HCT116 (cell line): ENCODE measurements around the gene LAMTOR5. TPM values are rescaled to one million over a fixed set of nuclear protein-coding genes. Genes with fewer than 3 reads are reported as not detected.

Experiments used
- ATAC-seq: fragments of 200-7000 bp; cut with Tn5 transposase; 2 replicates; pipeline ENCODE4 v1.9.1; 2020; ENCODE audit warnings: mild to moderate bottlenecking, moderate library complexity
- BruUV-seq: library from RNA; stranded (reverse); fragments of 400-500 nt; replicated peaks from 2 replicates; lab custom pipeline; 2021; lab: Mats Ljungman, UMichigan
- CTCF ChIA-PET: fragments of 300-600 bp; sonication (Branson Sonifier 250); formaldehyde crosslinking; loops from one replicate; lab custom pipeline; 2021; ENCODE audit warnings: antibody characterized with exemption; lab: Charles Lee
- POLR2A ChIA-PET: fragments of 300-600, 350-600 bp; sonication (Branson Sonifier 250); formaldehyde crosslinking; loops from one replicate; lab custom pipeline; 2021; ENCODE audit warnings: antibody characterized with exemption; lab: Charles Lee
- RAD21 ChIA-PET, 2 experiments: fragments of 300-600 bp; sonication (Branson Sonifier 250); formaldehyde crosslinking; loops; one replicate each; lab custom pipeline; 2023; ENCODE audit warnings: low total read pairs in 2 of 2; ENCODE audit not compliant: uncharacterized antibody in 2 of 2, unreplicated experiment in 2 of 2, low non-redundant PET in 1 of 2; lab: Charles Lee
- DNase-seq: peaks from one replicate; pipeline ENCODE4 v3.0.0-alpha.2; 2010; ENCODE audit warnings: low read depth, low spot score
- H2AFZ ChIP-seq: fragments of 200-600 bp; shearing (Covaris generic), sonication (generic); 2 replicates; pipeline ENCODE4 v1.6.1; 2017; ENCODE audit warnings: low read depth, mixed run types, mixed read lengths, antibody characterized with exemption, low read length; ENCODE audit not compliant: poor library complexity, severe bottlenecking
- H3K27ac ChIP-seq: 2 replicates; pipeline ENCODE4 v1.5.1; 2012; ENCODE audit warnings: low read depth, low read length
- H3K27me3 ChIP-seq: fragments of 200-600 bp; sonication (generic); 2 replicates; pipeline ENCODE4 v1.6.1; 2016; ENCODE audit warnings: mixed run types, low read length, mixed read lengths; ENCODE audit not compliant: insufficient read depth
- H3K36me3 ChIP-seq, 2 experiments: fragments of 200-500 bp in 1 of 2; fragments of 200-600 bp in 1 of 2; sonication (Bioruptor generic) in 1 of 2; sonication (generic) in 1 of 2; 2 replicates each; pipeline versions ENCODE4 v1.5.1 to v1.6.1; 2014 to 2016; ENCODE audit warnings: low read length in 2 of 2, inconsistent platforms in 1 of 2, mixed read lengths in 1 of 2, mixed run types in 1 of 2; ENCODE audit not compliant: insufficient read depth in 2 of 2, control insufficient read depth in 1 of 2
- H3K4me1 ChIP-seq, 2 experiments: fragments of 200-600 bp in 1 of 2; sonication (generic) in 1 of 2; 2 replicates each; pipeline versions ENCODE4 v1.5.1 to v1.6.1; 2012 to 2017; ENCODE audit warnings: low read length in 2 of 2, inconsistent platforms in 1 of 2, mild to moderate bottlenecking in 1 of 2, mixed read lengths in 1 of 2, mixed run types in 1 of 2, moderate library complexity in 1 of 2; ENCODE audit not compliant: insufficient read depth in 2 of 2, control insufficient read depth in 1 of 2
- H3K4me2 ChIP-seq: fragments of 200-600 bp; sonication (generic); 2 replicates; pipeline ENCODE4 v1.6.1; 2017; ENCODE audit warnings: mixed run types, low read length, mixed read lengths
- H3K4me3 ChIP-seq, 2 experiments: fragments of 200-600 bp in 1 of 2; sonication (generic) in 1 of 2; replicated peaks in 1 of 2; 2 replicates each; pipeline ENCODE4 v1.5.1; 2011 to 2016; ENCODE audit warnings: low read length in 2 of 2, control low read depth in 1 of 2, low read depth in 1 of 2, mild to moderate bottlenecking in 1 of 2, mixed read lengths in 1 of 2, mixed run types in 1 of 2
- H3K79me2 ChIP-seq: fragments of 200-600 bp; sonication (generic); 2 replicates; pipeline ENCODE4 v1.6.1; 2017; ENCODE audit warnings: mild to moderate bottlenecking, mixed run types, low read length, moderate library complexity, mixed read lengths; ENCODE audit not compliant: insufficient read depth
- H3K9ac ChIP-seq: fragments of 200-600 bp; sonication (generic); 2 replicates; pipeline ENCODE4 v1.6.1; 2016; ENCODE audit warnings: low read length, mixed read lengths
- H3K9me2 ChIP-seq: fragments of 200-600 bp; sonication (generic), shearing (Covaris generic); 2 replicates; pipeline ENCODE4 v1.6.1; 2017; ENCODE audit warnings: mixed run types, mild to moderate bottlenecking, moderate library complexity; ENCODE audit not compliant: insufficient read depth
- H3K9me3 ChIP-seq, 2 experiments: fragments of 200-500 bp in 1 of 2; fragments of 200-600 bp in 1 of 2; sonication (Bioruptor generic) in 1 of 2; sonication (generic) in 1 of 2; 2 replicates each; pipeline ENCODE4 v1.6.1; 2014 to 2017; ENCODE audit warnings: low read length in 2 of 2, mixed read lengths in 2 of 2, inconsistent platforms in 1 of 2, low read depth in 1 of 2, mild to moderate bottlenecking in 1 of 2, mixed run types in 1 of 2, moderate library complexity in 1 of 2; ENCODE audit not compliant: control insufficient read depth in 1 of 2, insufficient read depth in 1 of 2
- H4K20me1 ChIP-seq: fragments of 200-600 bp; sonication (generic), shearing (Covaris generic); 2 replicates; pipeline ENCODE4 v1.6.1; 2017; ENCODE audit warnings: mixed run types, mild to moderate bottlenecking, moderate library complexity; ENCODE audit not compliant: insufficient read depth
- CEBPB ChIP-seq: IDR thresholded peaks from 2 replicates; pipeline ENCODE4 v1.6.1; 2012; ENCODE audit warnings: low read depth
- EZH2phosphoT487 ChIP-seq: fragments of 200-600 bp; IDR thresholded peaks from 2 replicates; pipeline ENCODE4 v1.6.1; 2018; ENCODE audit warnings: antibody characterized with exemption, borderline replicate concordance
- POLR2AphosphoS5 ChIP-seq: IDR thresholded peaks from 2 replicates; pipeline ENCODE4 v1.6.1; 2011; ENCODE audit warnings: mild to moderate bottlenecking, low read depth, low read length, moderate library complexity
- YY1 ChIP-seq: IDR thresholded peaks from 2 replicates; pipeline ENCODE4 v1.6.1; 2011; ENCODE audit warnings: low read length, low read depth, moderate library complexity, mild to moderate bottlenecking; ENCODE audit not compliant: insufficient replicate concordance; ENCODE audit errors: extremely low read depth
- intact Hi-C: fragments of 100-400 bp; cut with micrococcal nuclease; formaldehyde crosslinking; loops from 2 replicates; pipeline ENCODE4 v1.10.0; 2022
- total RNA-seq: library from RNA; stranded (reverse); gene quantifications from one replicate; pipeline ENCODE4 v1.2.1, GENCODE V29; 2021; ENCODE audit not compliant: unreplicated experiment
- TF ChIP-seq, protein P1 (sequence below): IDR thresholded peaks from 2 replicates; pipeline ENCODE4 v1.6.1; 2011; ENCODE audit warnings: mild to moderate bottlenecking, low read length, moderate library complexity; ENCODE audit not compliant: insufficient replicate concordance; ENCODE audit errors: extremely low read depth

The LAMTOR5 gene
- total RNA-seq, 1 experiment from 2014 or later: 137 TPM

GRCh38 chr1:110355321-110355720 is 52.2 kb downstream of the LAMTOR5 start:
- Histone ChIP-seq H3K9me2 (no peaks in the 10 kb centered on the region), H3K36me3 (peaks cover 16 to 17% of the 10 kb centered on the region in 2 experiments; a peak in 3 of 4 replicates), H3K9me3 (no peaks in the 10 kb centered on the region), H3K27ac (no peak overlapping the region), H3K4me1 (peaks cover 6% of the 10 kb centered on the region in 2 experiments; a peak in 2 of 4 replicates), H4K20me1 (peaks cover 14% of the 10 kb centered on the region; the same call in 1 of the 2 replicates), H3K4me3 (no peak overlapping the region), H3K9ac (no peak overlapping the region), H3K4me2 (no peak overlapping the region)
- intact Hi-C loops: no loop called here
- no peak for DNase-seq
- CTCF ChIA-PET: no interaction called here
- no TSS peak for BruUV-seq
- TF ChIP-seq, protein P1, sequence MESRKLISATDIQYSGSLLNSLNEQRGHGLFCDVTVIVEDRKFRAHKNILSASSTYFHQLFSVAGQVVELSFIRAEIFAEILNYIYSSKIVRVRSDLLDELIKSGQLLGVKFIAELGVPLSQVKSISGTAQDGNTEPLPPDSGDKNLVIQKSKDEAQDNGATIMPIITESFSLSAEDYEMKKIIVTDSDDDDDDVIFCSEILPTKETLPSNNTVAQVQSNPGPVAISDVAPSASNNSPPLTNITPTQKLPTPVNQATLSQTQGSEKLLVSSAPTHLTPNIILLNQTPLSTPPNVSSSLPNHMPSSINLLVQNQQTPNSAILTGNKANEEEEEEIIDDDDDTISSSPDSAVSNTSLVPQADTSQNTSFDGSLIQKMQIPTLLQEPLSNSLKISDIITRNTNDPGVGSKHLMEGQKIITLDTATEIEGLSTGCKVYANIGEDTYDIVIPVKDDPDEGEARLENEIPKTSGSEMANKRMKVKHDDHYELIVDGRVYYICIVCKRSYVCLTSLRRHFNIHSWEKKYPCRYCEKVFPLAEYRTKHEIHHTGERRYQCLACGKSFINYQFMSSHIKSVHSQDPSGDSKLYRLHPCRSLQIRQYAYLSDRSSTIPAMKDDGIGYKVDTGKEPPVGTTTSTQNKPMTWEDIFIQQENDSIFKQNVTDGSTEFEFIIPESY: no peak
- no peak for TF ChIP-seq YY1
- no peak for TF ChIP-seq EZH2phosphoT487
- no peak for TF ChIP-seq CEBPB
- TF ChIP-seq POLR2AphosphoS5: no peak
- TF ChIP-seq, all 23 proteins: peak for 0
- no peak for ATAC-seq
- peaks cover 98% of the 10 kb centered on the region for H3K79me2 ChIP-seq
- no peaks in the 10 kb centered on the region for H3K27me3 ChIP-seq
- POLR2A ChIA-PET: no interaction called here
- RAD21 ChIA-PET: no interaction called here
- H2AFZ ChIP-seq: no peak overlapping the region

Other genes with a start within 250 kb of the LAMTOR5 start
- 13.0 TPM for gene KCNC4, start 197.4 kb downstream of the LAMTOR5 start, total RNA-seq
- gene RBM15, start 68.3 kb downstream of the LAMTOR5 start, total RNA-seq: 44.0 TPM
- 0.20 TPM for gene SLC16A4, start 16.7 kb downstream of the LAMTOR5 start, total RNA-seq
- gene PROK1, start 43.5 kb upstream of the LAMTOR5 start, total RNA-seq: 0.22 TPM
- gene KCNA10, start 111.5 kb upstream of the LAMTOR5 start, total RNA-seq: not detected
- not detected for gene KCNA2, start 198.7 kb upstream of the LAMTOR5 start, total RNA-seq